OCI-LY1 (cell line): ENCODE results near the gene EEFSEC.

Source experiments
- H2AFZ ChIP-seq: fragments of 200-600 bp; sonication (generic), shearing (Covaris generic); 2 replicates; pipeline ENCODE4 v1.6.0; 2014; ENCODE audit warnings: antibody characterized with exemption, mild to moderate bottlenecking, low read length
- H3F3A ChIP-seq: fragments of 200-600 bp; sonication (generic), shearing (Covaris generic); 2 replicates; pipeline ENCODE4 v1.6.0; 2014; ENCODE audit warnings: mild to moderate bottlenecking, antibody characterized with exemption, low read length, moderate library complexity; ENCODE audit not compliant: insufficient read depth
- H3K27ac ChIP-seq: fragments of 200-600 bp; sonication (generic); 2 replicates; pipeline ENCODE4 v1.5.1; 2014; ENCODE audit warnings: low read length, mixed run types, mild to moderate bottlenecking, low read depth; ENCODE audit not compliant: poor library complexity, severe bottlenecking
- H3K27me3 ChIP-seq: fragments of 200-600 bp; sonication (generic); 2 replicates; pipeline ENCODE4 v1.6.0; 2014; ENCODE audit warnings: antibody characterized with exemption, mild to moderate bottlenecking, low read length, moderate library complexity; ENCODE audit not compliant: insufficient read depth
- H3K36me3 ChIP-seq: fragments of 200-600 bp; sonication (generic); 2 replicates; pipeline ENCODE4 v1.6.1; 2014; ENCODE audit warnings: mild to moderate bottlenecking, antibody characterized with exemption, low read length, moderate library complexity, mixed read lengths; ENCODE audit not compliant: insufficient read depth
- H3K4me1 ChIP-seq: fragments of 200-600 bp; sonication (generic); 2 replicates; pipeline ENCODE4 v1.5.1; 2014; ENCODE audit warnings: mild to moderate bottlenecking, low read length, moderate library complexity; ENCODE audit not compliant: insufficient read depth, severe bottlenecking
- H3K4me2 ChIP-seq: fragments of 200-600 bp; sonication (generic), shearing (Covaris generic); 2 replicates; pipeline ENCODE4 v1.6.1; 2014; ENCODE audit warnings: low read length
- H3K4me3 ChIP-seq: fragments of 200-600 bp; sonication (generic); 2 replicates; pipeline ENCODE4 v1.5.1; 2014; ENCODE audit warnings: low read length, low read depth, mild to moderate bottlenecking, mixed read lengths; ENCODE audit not compliant: poor library complexity, severe bottlenecking
- H3K79me2 ChIP-seq: fragments of 200-600 bp; shearing (Covaris generic); 2 replicates; pipeline ENCODE4 v1.6.1; 2016; ENCODE audit warnings: mixed run types, low read length, mixed read lengths; ENCODE audit not compliant: insufficient read depth
- H3K9ac ChIP-seq: fragments of 200-600 bp; sonication (generic), shearing (Covaris generic); 2 replicates; pipeline ENCODE4 v1.6.1; 2014; ENCODE audit warnings: mild to moderate bottlenecking, low read length, mixed read lengths
- H3K9me2 ChIP-seq: fragments of 200-600 bp; sonication (generic), shearing (Covaris generic); 2 replicates; pipeline ENCODE4 v1.6.1; 2014; ENCODE audit warnings: low read depth, mild to moderate bottlenecking, low read length, mixed read lengths
- H3K9me3 ChIP-seq: fragments of 200-600 bp; shearing (Covaris generic); 2 replicates; pipeline ENCODE4 v1.6.1; 2014; ENCODE audit warnings: low read length, mixed read lengths
- H4K20me1 ChIP-seq: fragments of 200-600 bp; sonication (generic), shearing (Covaris generic); 2 replicates; pipeline ENCODE4 v1.6.0; 2016; ENCODE audit warnings: mild to moderate bottlenecking, low read length; ENCODE audit not compliant: insufficient read depth
- EZH2 ChIP-seq: fragments of 200-600 bp; sonication (generic), shearing (Covaris generic); IDR thresholded peaks from 2 replicates; pipeline ENCODE4 v1.8.0; 2017; ENCODE audit warnings: borderline replicate concordance, mixed run types, mild to moderate bottlenecking, antibody characterized with exemption, low read length, moderate library complexity, mixed read lengths
- TF ChIP-seq, protein P1 (sequence below): fragments of 200-600 bp; sonication (generic), shearing (Covaris generic); IDR thresholded peaks from 2 replicates; pipeline ENCODE4 v1.5.1; 2017; ENCODE audit warnings: mild to moderate bottlenecking, antibody characterized with exemption, low read length, moderate library complexity, mixed read lengths

The EEFSEC gene

DNA sequence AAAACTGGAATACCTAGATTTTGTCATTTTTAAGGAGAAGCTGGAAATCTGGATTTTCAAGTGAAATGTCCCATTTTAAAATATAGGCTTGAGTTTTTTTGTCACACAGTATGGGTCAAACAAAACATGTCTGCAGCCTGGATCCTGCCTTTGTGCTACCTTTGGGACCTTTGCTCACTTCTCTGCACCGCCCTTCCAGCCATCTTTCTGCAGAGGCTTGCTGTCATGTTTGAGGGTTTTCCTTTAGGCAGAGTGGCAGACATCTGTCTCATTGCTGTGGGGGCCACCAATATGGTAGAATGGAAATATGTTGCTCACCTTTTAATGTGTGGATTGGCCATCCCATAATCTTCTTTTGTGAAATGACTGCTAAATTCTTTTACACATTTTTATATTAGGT is 136.3 kb downstream of the EEFSEC start:
- Histone ChIP-seq H3F3A (no peaks in the 10 kb centered on the region), H3K9ac (no peak overlapping the region), H3K36me3 (no peaks in the 10 kb centered on the region), H2AFZ (no peak overlapping the region), H3K27ac (no peak overlapping the region), H3K27me3 (no peaks in the 10 kb centered on the region), H4K20me1 (no peaks in the 10 kb centered on the region), H3K79me2 (no peaks in the 10 kb centered on the region), H3K4me1 (no peaks in the 10 kb centered on the region), H3K4me2 (no peak overlapping the region), H3K9me3 (no peaks in the 10 kb centered on the region), H3K9me2 (no peaks in the 10 kb centered on the region), H3K4me3 (no peak overlapping the region)
- TF ChIP-seq, protein P1, sequence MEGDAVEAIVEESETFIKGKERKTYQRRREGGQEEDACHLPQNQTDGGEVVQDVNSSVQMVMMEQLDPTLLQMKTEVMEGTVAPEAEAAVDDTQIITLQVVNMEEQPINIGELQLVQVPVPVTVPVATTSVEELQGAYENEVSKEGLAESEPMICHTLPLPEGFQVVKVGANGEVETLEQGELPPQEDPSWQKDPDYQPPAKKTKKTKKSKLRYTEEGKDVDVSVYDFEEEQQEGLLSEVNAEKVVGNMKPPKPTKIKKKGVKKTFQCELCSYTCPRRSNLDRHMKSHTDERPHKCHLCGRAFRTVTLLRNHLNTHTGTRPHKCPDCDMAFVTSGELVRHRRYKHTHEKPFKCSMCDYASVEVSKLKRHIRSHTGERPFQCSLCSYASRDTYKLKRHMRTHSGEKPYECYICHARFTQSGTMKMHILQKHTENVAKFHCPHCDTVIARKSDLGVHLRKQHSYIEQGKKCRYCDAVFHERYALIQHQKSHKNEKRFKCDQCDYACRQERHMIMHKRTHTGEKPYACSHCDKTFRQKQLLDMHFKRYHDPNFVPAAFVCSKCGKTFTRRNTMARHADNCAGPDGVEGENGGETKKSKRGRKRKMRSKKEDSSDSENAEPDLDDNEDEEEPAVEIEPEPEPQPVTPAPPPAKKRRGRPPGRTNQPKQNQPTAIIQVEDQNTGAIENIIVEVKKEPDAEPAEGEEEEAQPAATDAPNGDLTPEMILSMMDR, result no peak
- no peak for TF ChIP-seq EZH2

DNA sequence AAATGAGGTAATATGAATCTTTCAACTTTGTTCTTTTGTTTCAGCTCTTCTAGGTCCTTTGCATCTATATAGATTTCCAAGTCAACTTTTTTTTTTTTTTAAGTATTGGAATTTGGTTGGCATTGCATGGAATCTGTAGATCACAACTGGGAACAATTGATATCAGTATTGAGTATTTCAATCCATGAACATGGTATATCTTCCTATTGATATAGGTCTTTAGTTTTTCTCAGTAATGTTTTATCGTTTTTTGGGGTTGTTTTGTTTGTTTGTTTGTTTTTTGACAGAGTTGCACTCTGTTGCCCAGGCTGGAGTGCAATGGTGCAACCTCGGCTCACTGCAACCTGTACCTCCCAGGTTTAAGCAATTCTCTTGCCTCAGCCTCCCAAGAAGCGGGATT is 137.2 kb downstream of the EEFSEC start:
- no peaks in the 10 kb centered on the region for H4K20me1 ChIP-seq
- no peaks in the 10 kb centered on the region for H3K9me3 ChIP-seq
- H3K4me3 ChIP-seq, result no peak overlapping the region
- H2AFZ ChIP-seq, result no peak overlapping the region
- H3K27me3 ChIP-seq, result no peaks in the 10 kb centered on the region
- H3K4me2 ChIP-seq, result no peak overlapping the region
- no peaks in the 10 kb centered on the region for H3K36me3 ChIP-seq
- H3K4me1 ChIP-seq, result no peaks in the 10 kb centered on the region
- H3K9me2 ChIP-seq, result no peaks in the 10 kb centered on the region
- H3F3A ChIP-seq, result no peaks in the 10 kb centered on the region
- no peak overlapping the region for H3K9ac ChIP-seq
- H3K79me2 ChIP-seq, result no peaks in the 10 kb centered on the region
- H3K27ac ChIP-seq, result no peak overlapping the region
- TF ChIP-seq, protein P1, result no peak
- no peak for TF ChIP-seq EZH2

DNA sequence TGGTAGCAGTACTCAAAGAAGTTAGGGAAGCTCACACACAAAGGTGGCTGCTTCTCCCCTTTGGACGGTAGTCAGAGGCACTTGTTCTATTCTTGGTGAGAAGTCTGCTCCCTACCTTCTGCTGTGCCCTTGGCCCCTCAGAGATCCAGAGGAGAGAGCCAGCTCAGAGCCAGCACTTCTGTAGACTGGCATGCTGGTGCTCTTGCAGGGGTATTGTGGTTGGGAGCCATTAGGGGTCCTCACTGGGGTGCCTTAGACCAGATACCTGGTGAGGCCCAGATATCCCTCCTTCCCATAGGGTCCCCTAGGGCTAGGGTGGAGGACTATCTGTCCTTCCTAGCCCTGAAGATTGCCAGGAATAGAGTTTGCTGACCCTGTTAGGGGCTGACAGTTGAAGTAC is 140.6 kb downstream of the EEFSEC start:
- Histone ChIP-seq H3K4me2 (no peak overlapping the region), H3K4me1 (no peaks in the 10 kb centered on the region), H3K79me2 (no peaks in the 10 kb centered on the region), H2AFZ (no peak overlapping the region), H3K9me2 (no peaks in the 10 kb centered on the region), H3K9ac (no peak overlapping the region), H3K36me3 (no peaks in the 10 kb centered on the region), H3K9me3 (no peaks in the 10 kb centered on the region), H3K4me3 (no peak overlapping the region), H4K20me1 (no peaks in the 10 kb centered on the region), H3K27ac (no peak overlapping the region), H3K27me3 (no peaks in the 10 kb centered on the region), H3F3A (no peaks in the 10 kb centered on the region)
- no peak for TF ChIP-seq EZH2
- TF ChIP-seq, protein P1, result no peak
